HCT116 (cell line): ENCODE data around the gene TUBB4B.

Experiments used
- EGR1 ChIP-seq: IDR thresholded peaks from 2 replicates; pipeline ENCODE4 v1.6.1; 2012; ENCODE audit warnings: low read depth
- ELF1 ChIP-seq: IDR thresholded peaks from 2 replicates; pipeline ENCODE4 v1.6.1; 2012; ENCODE audit warnings: low read depth, borderline replicate concordance
- POLR2AphosphoS5 ChIP-seq: IDR thresholded peaks from 2 replicates; pipeline ENCODE4 v1.6.1; 2011; ENCODE audit warnings: mild to moderate bottlenecking, low read depth, low read length, moderate library complexity
- RAD21 ChIP-seq: IDR thresholded peaks from 2 replicates; pipeline ENCODE4 v1.6.1; 2012; ENCODE audit warnings: low read depth, mild to moderate bottlenecking
- TCF7L2 ChIP-seq: IDR thresholded peaks from 2 replicates; pipeline ENCODE4 v1.7.0; 2011; ENCODE audit warnings: borderline replicate concordance, inconsistent platforms; ENCODE audit not compliant: insufficient read depth, insufficient read length; ENCODE audit errors: extremely low read depth
- YY1 ChIP-seq: IDR thresholded peaks from 2 replicates; pipeline ENCODE4 v1.6.1; 2011; ENCODE audit warnings: low read length, low read depth, moderate library complexity, mild to moderate bottlenecking; ENCODE audit not compliant: insufficient replicate concordance; ENCODE audit errors: extremely low read depth
- TF ChIP-seq, protein P1 (sequence below): IDR thresholded peaks from 2 replicates; pipeline ENCODE4 v1.6.1; 2012; ENCODE audit warnings: low read depth
- TF ChIP-seq, protein P2 (sequence below), 3 experiments: fragments of 200-600 bp in 1 of 3; sonication (generic) in 1 of 3; IDR thresholded peaks in 2 of 3; conservative IDR thresholded peaks in 1 of 3; 2 replicates each; pipeline ENCODE4 v1.5.1; 2012 to 2017; ENCODE audit warnings: low read depth in 2 of 3, low read length in 2 of 3, antibody characterized with exemption in 1 of 3, borderline replicate concordance in 1 of 3, control low read depth in 1 of 3, mild to moderate bottlenecking in 1 of 3, mixed read lengths in 1 of 3, mixed run types in 1 of 3, moderate library complexity in 1 of 3; ENCODE audit not compliant: insufficient read depth in 1 of 3
- TF ChIP-seq, protein P3 (sequence below): IDR thresholded peaks from 2 replicates; pipeline ENCODE4 v1.6.1; 2012
- TF ChIP-seq, protein P4 (sequence below): IDR thresholded peaks from 2 replicates; pipeline ENCODE4 v1.6.1; 2012

DNA sequence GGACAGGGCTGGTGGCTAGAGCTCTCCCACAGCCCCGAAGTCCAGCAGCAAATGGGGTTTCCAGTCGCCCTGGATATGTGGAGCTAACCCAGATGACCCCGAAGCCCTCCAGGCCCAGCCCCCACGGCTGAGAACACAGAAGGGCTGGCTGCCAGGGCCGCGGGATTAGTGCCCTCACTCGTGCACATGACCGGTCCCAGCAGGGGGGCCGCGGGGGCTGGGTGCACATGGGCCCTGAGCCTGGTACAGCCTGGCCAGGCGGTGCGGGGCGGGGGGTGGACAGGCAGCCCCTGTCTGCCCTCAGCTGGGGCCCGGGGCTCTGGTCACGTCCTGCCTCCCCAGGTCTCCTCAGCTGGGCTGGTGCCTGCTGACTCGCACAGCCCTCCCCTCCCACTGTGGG is 46.7 kb upstream of the TUBB4B start:
- TF ChIP-seq, protein P1, sequence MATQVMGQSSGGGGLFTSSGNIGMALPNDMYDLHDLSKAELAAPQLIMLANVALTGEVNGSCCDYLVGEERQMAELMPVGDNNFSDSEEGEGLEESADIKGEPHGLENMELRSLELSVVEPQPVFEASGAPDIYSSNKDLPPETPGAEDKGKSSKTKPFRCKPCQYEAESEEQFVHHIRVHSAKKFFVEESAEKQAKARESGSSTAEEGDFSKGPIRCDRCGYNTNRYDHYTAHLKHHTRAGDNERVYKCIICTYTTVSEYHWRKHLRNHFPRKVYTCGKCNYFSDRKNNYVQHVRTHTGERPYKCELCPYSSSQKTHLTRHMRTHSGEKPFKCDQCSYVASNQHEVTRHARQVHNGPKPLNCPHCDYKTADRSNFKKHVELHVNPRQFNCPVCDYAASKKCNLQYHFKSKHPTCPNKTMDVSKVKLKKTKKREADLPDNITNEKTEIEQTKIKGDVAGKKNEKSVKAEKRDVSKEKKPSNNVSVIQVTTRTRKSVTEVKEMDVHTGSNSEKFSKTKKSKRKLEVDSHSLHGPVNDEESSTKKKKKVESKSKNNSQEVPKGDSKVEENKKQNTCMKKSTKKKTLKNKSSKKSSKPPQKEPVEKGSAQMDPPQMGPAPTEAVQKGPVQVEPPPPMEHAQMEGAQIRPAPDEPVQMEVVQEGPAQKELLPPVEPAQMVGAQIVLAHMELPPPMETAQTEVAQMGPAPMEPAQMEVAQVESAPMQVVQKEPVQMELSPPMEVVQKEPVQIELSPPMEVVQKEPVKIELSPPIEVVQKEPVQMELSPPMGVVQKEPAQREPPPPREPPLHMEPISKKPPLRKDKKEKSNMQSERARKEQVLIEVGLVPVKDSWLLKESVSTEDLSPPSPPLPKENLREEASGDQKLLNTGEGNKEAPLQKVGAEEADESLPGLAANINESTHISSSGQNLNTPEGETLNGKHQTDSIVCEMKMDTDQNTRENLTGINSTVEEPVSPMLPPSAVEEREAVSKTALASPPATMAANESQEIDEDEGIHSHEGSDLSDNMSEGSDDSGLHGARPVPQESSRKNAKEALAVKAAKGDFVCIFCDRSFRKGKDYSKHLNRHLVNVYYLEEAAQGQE, result no peak
- TF ChIP-seq ELF1, result no peak
- TF ChIP-seq, protein P2, sequence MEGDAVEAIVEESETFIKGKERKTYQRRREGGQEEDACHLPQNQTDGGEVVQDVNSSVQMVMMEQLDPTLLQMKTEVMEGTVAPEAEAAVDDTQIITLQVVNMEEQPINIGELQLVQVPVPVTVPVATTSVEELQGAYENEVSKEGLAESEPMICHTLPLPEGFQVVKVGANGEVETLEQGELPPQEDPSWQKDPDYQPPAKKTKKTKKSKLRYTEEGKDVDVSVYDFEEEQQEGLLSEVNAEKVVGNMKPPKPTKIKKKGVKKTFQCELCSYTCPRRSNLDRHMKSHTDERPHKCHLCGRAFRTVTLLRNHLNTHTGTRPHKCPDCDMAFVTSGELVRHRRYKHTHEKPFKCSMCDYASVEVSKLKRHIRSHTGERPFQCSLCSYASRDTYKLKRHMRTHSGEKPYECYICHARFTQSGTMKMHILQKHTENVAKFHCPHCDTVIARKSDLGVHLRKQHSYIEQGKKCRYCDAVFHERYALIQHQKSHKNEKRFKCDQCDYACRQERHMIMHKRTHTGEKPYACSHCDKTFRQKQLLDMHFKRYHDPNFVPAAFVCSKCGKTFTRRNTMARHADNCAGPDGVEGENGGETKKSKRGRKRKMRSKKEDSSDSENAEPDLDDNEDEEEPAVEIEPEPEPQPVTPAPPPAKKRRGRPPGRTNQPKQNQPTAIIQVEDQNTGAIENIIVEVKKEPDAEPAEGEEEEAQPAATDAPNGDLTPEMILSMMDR (IDR thresholded peaks at IDR 0.05 in 2 of 3, conservative IDR thresholded peaks at IDR 0.05 in 1 of 3; ENCODE audit: borderline replicate concordance in 1 of 3, insufficient read depth in 1 of 3, low read depth in 2 of 3, low read length in 2 of 3), result no peak
- TF ChIP-seq, protein P3, sequence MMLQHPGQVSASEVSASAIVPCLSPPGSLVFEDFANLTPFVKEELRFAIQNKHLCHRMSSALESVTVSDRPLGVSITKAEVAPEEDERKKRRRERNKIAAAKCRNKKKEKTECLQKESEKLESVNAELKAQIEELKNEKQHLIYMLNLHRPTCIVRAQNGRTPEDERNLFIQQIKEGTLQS, result no peak
- TF ChIP-seq EGR1, result no peak
- TF ChIP-seq YY1, result no peak
- no peak for TF ChIP-seq RAD21
- TF ChIP-seq TCF7L2, result no peak
- TF ChIP-seq, protein P4, sequence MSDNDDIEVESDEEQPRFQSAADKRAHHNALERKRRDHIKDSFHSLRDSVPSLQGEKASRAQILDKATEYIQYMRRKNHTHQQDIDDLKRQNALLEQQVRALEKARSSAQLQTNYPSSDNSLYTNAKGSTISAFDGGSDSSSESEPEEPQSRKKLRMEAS, result no peak
- TF ChIP-seq POLR2AphosphoS5, result no peak
